Measurements from ENCODE around the gene ZNF185.

ZNF185 gene

DNA sequence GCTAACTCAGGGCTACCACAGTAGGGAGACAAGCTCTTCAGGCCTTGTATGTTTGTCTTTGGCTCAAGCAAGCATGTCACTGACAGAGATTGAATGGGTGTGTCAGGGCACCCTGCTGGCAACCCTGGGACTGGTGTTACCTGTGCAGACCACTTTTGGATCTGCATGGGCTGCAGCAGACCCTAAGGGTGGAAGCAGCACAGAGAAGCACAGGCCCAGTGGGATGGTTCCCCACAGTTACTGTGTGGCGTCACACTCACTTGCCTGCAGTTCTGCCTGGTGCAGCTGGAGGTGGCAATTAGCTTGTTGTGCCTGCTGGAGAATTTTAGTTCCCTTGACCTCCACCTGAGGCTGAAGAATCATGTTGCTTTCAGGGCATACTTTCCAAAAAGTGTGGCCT is 46.0 kb downstream of the ZNF185 start:
- TF ChIP-seq WT1 (tag by site-specific recombination; IDR thresholded peaks at IDR 0.05) (no peak), ZNF677 (tag by site-specific recombination; IDR thresholded peaks at IDR 0.05) (no peak), ZNF555 (tag by site-specific recombination; conservative IDR thresholded peaks at IDR 0.05) (no peak), ZNF521 (tag by site-specific recombination; IDR thresholded peaks at IDR 0.05) (no peak), ZNF184 (tag by site-specific recombination; IDR thresholded peaks at IDR 0.05) (no peak), ZNF211 (tag by site-specific recombination; IDR thresholded peaks at IDR 0.05; ENCODE audit: low read depth) (no peak), ZNF266 (tag by site-specific recombination; IDR thresholded peaks at IDR 0.05; ENCODE audit: low read depth) (no peak), ZNF133 (tag by site-specific recombination; IDR thresholded peaks at IDR 0.05) (no peak), KLF16 (tag by site-specific recombination; IDR thresholded peaks at IDR 0.05) (no peak), ZNF600 (tag by site-specific recombination; IDR thresholded peaks at IDR 0.05) (no peak), ZNF560 (tag by site-specific recombination; IDR thresholded peaks at IDR 0.05; ENCODE audit: borderline replicate concordance) (no peak), ZNF23 (tag by site-specific recombination; IDR thresholded peaks at IDR 0.05; ENCODE audit: borderline replicate concordance) (no peak)
- TF ChIP-seq, protein P1, sequence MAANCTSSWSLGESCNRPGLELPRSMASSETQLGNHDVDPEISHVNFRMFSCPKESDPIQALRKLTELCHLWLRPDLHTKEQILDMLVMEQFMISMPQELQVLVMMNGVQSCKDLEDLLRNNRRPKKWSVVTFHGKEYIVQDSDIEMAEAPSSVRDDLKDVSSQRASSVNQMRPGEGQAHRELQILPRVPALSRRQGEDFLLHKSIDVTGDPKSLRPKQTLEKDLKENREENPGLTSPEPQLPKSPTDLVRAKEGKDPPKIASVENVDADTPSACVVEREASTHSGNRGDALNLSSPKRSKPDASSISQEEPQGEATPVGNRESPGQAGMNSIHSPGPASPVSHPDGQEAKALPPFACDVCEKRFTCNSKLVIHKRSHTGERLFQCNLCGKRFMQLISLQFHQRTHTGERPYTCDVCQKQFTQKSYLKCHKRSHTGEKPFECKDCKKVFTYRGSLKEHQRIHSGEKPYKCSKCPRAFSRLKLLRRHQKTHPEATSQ (tag by site-specific recombination; IDR thresholded peaks at IDR 0.05), result no peak
- TF ChIP-seq, protein P2, sequence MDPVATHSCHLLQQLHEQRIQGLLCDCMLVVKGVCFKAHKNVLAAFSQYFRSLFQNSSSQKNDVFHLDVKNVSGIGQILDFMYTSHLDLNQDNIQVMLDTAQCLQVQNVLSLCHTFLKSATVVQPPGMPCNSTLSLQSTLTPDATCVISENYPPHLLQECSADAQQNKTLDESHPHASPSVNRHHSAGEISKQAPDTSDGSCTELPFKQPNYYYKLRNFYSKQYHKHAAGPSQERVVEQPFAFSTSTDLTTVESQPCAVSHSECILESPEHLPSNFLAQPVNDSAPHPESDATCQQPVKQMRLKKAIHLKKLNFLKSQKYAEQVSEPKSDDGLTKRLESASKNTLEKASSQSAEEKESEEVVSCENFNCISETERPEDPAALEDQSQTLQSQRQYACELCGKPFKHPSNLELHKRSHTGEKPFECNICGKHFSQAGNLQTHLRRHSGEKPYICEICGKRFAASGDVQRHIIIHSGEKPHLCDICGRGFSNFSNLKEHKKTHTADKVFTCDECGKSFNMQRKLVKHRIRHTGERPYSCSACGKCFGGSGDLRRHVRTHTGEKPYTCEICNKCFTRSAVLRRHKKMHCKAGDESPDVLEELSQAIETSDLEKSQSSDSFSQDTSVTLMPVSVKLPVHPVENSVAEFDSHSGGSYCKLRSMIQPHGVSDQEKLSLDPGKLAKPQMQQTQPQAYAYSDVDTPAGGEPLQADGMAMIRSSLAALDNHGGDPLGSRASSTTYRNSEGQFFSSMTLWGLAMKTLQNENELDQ (tag by site-specific recombination; IDR thresholded peaks at IDR 0.05; ENCODE audit: low read depth), result no peak
- TF ChIP-seq, protein P3, sequence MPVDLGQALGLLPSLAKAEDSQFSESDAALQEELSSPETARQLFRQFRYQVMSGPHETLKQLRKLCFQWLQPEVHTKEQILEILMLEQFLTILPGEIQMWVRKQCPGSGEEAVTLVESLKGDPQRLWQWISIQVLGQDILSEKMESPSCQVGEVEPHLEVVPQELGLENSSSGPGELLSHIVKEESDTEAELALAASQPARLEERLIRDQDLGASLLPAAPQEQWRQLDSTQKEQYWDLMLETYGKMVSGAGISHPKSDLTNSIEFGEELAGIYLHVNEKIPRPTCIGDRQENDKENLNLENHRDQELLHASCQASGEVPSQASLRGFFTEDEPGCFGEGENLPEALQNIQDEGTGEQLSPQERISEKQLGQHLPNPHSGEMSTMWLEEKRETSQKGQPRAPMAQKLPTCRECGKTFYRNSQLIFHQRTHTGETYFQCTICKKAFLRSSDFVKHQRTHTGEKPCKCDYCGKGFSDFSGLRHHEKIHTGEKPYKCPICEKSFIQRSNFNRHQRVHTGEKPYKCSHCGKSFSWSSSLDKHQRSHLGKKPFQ (tag by site-specific recombination; IDR thresholded peaks at IDR 0.05), result no peak
- TF ChIP-seq, protein P4, sequence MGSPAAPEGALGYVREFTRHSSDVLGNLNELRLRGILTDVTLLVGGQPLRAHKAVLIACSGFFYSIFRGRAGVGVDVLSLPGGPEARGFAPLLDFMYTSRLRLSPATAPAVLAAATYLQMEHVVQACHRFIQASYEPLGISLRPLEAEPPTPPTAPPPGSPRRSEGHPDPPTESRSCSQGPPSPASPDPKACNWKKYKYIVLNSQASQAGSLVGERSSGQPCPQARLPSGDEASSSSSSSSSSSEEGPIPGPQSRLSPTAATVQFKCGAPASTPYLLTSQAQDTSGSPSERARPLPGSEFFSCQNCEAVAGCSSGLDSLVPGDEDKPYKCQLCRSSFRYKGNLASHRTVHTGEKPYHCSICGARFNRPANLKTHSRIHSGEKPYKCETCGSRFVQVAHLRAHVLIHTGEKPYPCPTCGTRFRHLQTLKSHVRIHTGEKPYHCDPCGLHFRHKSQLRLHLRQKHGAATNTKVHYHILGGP (tag by site-specific recombination; IDR thresholded peaks at IDR 0.05), result no peak
- TF ChIP-seq, protein P5, sequence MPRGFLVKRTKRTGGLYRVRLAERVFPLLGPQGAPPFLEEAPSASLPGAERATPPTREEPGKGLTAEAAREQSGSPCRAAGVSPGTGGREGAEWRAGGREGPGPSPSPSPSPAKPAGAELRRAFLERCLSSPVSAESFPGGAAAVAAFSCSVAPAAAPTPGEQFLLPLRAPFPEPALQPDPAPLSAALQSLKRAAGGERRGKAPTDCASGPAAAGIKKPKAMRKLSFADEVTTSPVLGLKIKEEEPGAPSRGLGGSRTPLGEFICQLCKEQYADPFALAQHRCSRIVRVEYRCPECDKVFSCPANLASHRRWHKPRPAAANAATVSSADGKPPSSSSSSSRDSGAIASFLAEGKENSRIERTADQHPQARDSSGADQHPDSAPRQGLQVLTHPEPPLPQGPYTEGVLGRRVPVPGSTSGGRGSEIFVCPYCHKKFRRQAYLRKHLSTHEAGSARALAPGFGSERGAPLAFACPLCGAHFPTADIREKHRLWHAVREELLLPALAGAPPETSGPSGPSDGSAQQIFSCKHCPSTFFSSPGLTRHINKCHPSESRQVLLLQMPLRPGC (tag by site-specific recombination; IDR thresholded peaks at IDR 0.05), result no peak
- Histone ChIP-seq H3K9me3 (ENCODE audit: control insufficient read depth, insufficient read depth, low read depth, low read length) (no peaks in the 10 kb centered on the region), H3K27ac (ENCODE audit: extremely low read depth, low read depth, low read length) (no peak overlapping the region), H3K4me1 (ENCODE audit: control insufficient read depth, insufficient read depth, low read length) (no peaks in the 10 kb centered on the region), H3K4me3 (ENCODE audit: low read depth, low read length) (no peak overlapping the region), H3K36me3 (ENCODE audit: control insufficient read depth in 2 of 2, insufficient read depth in 1 of 2, low read length in 2 of 2) (no peaks in the 10 kb centered on the region; a peak in 1 of 3 replicates)
- CTCF ChIA-PET, result interaction anchor here (0.6 to 1.4 kb wide), 7 partner anchors 9 to 1743 kb away, joined by 3 to 5 read pairs (median 3); no protein-coding TSS in a partner anchor
- POLR2A ChIA-PET, result interaction anchor here (0.7 kb wide), 1 partner anchor 436 kb away, joined by 3 read pairs; no protein-coding TSS in a partner anchor
